Forelimb muscle (tissue), 1 donor: ENCODE measurements around the gene PDSS2. TPM values are rescaled to one million over a fixed set of nuclear protein-coding genes. Genes with fewer than 3 reads are reported as not detected.
"Not testable (repeated sequence)": the region's sequence is repeated elsewhere in the genome, so short reads cannot be mapped to it uniquely, and the experiment has no call there.

Experiments used
- DNase-seq: peaks from one replicate; pipeline ENCODE4 v3.0.0-alpha.2; 2013; ENCODE audit warnings: low read depth
- polyA plus RNA-seq: library from polyadenylated mRNA; unstranded; fragments of 120-200 nt; gene quantifications from one replicate; pipeline ENCODE4 v1.2.1, GENCODE V29; 2013; ENCODE audit not compliant: insufficient read length

Gene PDSS2
- polyA plus RNA-seq, 1 donor = 8.2 TPM

DNA sequence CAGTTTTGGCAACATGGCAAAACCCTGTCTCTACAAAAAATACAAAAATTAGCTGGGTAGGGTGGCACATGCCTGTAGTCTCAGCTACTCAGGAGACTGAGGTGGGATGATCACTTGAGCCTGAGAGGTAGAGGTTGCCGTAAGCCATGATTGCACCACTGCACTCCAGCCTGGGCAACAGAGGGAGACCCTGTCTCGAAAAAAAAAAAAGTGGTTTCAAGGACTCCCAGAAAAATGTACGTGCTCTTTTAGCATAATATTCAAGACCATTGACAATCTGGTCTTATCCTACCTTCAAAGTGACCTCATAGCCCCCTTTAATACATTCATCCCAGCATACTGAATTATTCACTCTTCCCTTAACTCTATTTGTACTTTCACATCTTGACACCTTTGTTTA is 16.0 kb upstream of the PDSS2 start:
- DNase-seq = not testable (repeated sequence)

DNA sequence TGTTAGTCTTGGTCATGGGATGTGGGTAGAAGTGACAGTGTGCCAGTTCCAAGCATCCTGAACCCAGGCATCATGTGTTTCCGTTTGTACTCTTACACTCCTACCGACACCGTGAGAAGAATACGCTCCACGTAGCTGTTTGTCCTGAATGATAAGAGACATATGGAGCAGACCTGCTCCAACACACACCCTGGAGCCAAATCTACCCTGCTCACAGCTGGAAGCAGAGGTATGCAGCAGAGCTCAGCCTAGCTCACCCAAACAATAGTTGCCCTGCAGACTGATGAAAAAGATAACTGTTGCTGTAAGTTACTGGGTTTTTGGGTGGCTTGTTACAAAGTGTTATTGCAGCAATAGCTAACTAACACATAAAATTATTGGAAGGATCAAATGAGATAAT is 14.3 kb upstream of the PDSS2 start:
- no peak for DNase-seq

- DNase-seq = no peak
Measured at GRCh38 chr6:107470364-107470763, 11.0 kb upstream of the PDSS2 start.

GRCh38 chr6:107466062-107466461 is 6.7 kb upstream of the PDSS2 start:
- no peak for DNase-seq

DNA sequence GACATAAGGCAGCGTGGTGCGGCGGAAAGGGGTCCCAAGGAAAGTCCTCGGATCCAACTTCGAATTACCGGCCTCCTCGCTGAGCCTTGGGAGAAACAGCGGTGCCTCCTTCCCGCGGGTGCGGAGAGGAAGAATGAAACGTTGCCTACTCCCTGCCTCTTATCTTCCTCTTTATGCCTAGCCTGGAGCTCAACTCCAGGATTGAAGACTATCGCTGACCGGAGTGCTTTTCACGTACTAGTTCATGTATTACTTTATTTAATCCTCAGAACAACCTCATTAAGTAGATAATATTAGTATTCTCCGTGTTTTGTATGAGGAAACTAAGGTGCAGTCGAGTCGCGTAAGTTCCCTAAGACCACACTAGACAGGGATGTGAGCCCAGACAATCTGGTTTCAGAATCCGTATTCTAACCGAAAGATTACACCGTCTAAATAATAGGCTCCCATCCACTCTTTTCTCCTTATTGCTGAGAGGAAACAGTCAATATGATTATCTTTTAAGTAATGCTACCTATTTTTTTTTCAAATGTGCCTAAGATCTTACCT is 793 bp upstream of the PDSS2 start:
- DNase-seq = peak; percentile 1

- peak; percentile 1 for DNase-seq
Measured at GRCh38 chr6:107458672-107459282, 587 bp downstream of the PDSS2 start.

DNA sequence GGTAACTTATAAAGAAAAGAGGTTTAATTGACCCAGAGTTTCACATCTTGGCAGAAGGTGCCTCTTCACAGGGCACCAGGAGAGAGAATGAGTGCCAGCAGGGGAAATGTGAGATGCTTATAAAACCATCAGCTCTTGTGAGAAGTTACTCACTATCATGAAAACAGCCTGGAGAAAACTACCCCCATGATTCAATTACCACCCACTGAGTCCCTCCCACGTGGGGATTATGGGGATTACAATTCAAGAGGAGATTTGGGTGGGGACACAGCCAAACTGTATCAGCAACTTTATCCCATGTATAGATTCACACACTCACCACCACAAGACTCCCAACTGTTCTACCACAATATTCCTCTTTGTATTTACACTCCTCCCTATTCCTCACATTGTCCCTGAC is 10.6 kb downstream of the PDSS2 start:
- no peak for DNase-seq

GRCh38 chr6:107447663-107448216 is 11.6 kb downstream of the PDSS2 start:
- no peak for DNase-seq

- DNase-seq = no peak
Measured at GRCh38 chr6:107444277-107444676, 15.1 kb downstream of the PDSS2 start.

DNA sequence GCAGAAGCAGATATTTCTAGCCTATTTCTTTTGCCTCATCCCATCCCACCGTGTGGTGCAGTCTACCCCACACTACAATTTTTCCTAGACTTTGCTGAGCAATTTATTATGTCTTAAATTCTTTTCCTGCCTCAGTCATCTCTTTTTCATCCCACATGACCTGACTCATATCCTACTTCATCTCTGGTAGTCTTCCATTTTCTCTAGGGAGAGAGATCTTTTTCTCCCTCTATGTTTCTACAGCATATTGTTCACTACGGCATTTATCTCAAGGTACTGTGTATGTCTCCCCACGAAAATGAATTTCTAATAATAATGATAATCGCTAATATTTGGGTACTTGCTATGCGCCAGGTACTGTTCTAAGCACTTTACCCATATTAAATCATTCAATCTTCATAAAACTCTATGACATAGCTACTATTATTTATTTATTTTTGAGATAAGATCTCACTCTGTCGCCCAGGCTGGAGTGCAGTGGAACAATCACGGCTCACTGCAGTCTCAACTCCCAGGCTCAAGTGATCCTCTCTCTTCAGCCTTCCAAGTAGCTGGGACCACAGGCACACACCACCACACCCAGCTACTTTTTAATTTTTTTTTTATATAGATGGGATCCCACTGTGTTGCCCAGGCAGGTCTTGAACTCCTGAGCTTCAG is 15.6 kb downstream of the PDSS2 start:
- no peak for DNase-seq

DNA sequence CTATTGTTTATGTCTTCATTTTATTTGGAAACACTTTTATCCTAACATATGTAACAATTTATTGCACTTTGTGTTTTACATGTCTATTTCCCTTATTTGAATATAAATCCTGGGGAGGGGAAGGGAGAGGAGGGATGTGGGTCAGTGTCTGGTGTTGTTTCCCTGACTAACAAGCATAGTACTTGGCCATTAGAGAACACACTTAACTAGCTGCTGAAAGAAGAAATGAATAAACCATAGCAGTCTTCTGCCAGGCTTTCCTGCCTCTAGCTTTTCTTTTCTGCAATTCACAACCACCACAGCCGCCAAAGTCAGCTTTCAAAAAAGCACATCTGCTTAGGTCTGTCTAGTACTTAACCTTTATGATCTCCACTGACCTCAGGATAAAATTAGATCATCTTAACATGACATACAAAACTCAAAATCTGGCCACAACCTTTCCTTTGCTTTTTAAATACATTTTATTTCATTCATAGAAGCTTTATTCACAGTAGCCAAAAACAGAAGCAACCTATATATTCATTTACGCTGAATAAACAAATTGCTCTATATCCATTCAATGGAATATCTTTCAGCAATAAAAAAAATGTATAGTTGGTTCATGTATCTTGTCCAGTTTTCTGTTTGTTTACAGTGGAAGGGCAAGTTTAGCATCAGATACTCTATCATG is 16.3 kb downstream of the PDSS2 start:
- no peak for DNase-seq

GRCh38 chr6:107441682-107442081 is 17.7 kb downstream of the PDSS2 start:
- no peak for DNase-seq

GRCh38 chr6:107440936-107441335 is 18.4 kb downstream of the PDSS2 start:
- DNase-seq = no peak

GRCh38 chr6:107439406-107439805 is 20.0 kb downstream of the PDSS2 start:
- DNase-seq = no peak

DNA sequence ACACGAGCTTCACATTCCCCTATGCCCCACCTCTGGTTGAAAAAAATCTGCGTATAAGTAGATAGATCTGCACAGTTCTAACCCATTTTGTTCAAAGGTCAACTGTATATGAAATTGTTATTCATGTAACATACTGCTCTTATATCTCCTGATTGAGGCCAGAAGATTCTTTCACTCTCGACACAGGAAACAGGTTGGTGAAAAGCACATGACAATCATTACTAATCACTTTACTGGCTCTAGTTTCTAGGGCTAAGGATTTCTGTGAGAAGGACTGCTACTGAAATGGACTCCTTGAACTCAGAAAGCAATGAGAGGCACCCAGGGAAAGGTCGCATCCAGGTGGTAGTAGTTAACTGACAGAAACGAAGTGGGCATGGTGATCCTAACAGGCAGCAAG is 21.7 kb downstream of the PDSS2 start:
- DNase-seq = no peak

DNA sequence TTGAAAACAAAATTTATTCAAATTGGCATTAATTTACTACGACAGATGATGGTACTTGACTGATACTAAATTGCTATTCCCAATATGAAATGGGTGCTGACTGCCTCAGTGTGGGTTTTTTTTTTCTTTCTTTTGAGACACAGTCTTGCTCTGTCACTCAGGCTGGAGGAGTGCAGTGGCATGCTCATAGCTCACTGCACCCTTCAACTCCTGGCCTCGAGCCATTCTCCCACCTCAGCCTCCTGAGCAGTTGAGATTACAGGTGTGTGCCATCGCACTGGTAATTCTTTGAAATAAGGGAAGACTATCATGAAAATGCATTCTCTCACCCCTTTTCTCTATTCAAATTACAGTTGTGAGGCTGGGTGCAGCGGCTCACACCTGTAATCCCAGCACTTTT is 22.5 kb downstream of the PDSS2 start:
- no peak for DNase-seq

- no peak for DNase-seq
Measured at GRCh38 chr6:107435798-107436197, 23.6 kb downstream of the PDSS2 start.

DNA sequence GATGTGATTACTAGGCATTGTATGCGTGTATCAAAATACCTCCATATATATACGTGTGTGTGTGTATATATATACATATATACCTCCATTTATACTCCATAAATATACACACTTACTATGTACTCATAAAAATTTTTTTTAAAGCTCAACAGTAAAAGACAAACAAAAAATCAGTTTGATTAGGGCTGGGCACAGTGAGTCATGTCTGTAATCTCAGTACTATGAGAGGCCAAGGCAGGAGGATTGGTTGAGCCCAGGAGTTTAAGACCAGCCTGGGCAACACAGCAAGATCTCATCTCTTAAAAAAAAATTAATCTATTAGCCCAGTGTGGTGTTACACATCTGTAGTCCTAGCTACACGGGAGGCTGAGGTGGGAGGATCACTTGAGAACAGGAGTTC is 24.6 kb downstream of the PDSS2 start:
- no peak for DNase-seq

DNA sequence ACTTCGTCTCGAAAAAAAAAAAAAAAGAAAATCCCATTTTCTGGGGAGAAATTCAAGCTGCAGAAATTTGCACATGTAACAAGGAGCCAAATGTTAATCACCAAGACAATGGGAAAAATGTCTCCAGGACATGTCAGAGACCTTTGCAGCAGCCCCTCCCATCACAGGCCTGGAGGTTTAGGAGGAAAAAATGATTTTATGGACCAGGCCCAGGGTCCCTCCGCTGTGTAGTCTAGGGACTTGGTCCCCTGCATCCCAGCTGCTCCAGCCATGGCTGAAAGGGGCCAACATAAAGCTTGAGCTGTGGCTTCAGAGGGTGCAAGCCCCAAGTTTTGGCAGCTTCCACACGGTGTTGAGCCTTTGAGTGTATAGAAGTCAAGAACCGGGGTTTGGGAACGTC is 33.4 kb downstream of the PDSS2 start:
- not testable (repeated sequence) for DNase-seq

DNA sequence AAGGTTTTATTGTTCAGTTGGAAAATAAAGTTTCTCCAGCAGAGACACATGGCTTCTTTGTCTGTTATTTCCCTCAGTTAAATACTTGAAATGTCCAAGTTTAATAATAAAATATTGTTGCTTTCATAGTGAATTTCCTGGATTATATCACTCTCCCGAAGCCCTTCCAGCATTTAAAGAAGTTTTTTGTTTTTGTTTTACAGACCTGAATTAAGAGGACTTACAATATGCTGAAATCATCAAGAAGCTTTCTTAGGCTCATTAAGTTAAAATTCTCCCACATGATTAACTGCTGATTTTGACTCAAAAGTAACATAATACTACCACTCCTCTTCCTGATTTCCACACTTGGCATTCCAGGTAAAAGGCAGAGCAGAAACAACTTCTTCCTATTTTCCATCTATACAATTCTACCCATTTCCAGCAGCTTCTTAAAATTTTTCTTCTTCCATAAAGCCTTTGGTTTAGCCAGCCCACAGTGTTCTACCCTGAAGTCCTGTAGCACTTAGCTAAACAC is 35.8 kb downstream of the PDSS2 start:
- DNase-seq = no peak

- DNase-seq = no peak
Measured at GRCh38 chr6:107421696-107422256, 37.6 kb downstream of the PDSS2 start.

GRCh38 chr6:107419733-107420132 is 39.6 kb downstream of the PDSS2 start:
- no peak for DNase-seq
